Retinal pigment epithelial cell (primary cell): Measurements from ENCODE around the gene SREBF1.

ENCODE experiments used
- DNase-seq: peaks from one replicate; pipeline ENCODE4 v3.0.0-alpha.2; 2010; ENCODE audit warnings: low read depth
- H3K4me3 ChIP-seq: 2 replicates; pipeline ENCODE4 v1.5.1; 2011; ENCODE audit warnings: mild to moderate bottlenecking, low read length, control low read depth, moderate library complexity
- TF ChIP-seq, protein P1 (sequence below): conservative IDR thresholded peaks from 2 replicates; pipeline ENCODE4 v1.5.1; 2011; ENCODE audit warnings: low read depth, low read length, control low read depth, inconsistent platforms

Gene SREBF1

DNA sequence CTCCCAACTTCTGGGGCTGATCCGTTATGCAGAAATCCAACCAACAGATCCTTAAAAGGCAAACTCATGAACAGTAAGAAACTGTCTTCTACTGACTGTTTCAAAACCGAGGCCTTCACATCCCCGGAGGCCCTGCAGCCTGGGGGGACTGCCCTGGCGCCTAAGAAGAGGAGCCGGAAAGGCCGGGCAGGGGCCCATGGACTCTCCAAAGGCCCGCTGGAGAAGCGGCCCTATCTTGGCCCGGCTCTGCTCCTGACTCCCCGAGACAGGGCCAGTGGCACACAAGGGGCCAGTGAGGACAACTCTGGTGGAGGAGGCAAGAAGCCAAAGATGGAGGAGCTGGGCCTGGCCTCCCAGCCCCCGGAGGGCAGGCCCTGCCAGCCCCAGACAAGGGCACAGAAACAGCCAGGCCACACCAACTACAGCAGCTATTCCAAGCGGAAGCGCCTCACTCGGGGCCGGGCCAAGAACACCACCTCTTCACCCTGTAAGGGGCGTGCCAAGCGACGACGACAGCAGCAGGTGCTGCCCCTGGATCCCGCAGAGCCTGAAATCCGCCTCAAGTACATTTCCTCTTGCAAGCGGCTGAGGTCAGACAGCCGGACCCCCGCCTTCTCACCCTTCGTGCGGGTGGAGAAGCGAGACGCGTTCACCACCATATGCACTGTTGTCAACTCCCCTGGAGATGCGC, 39.5 kb downstream of the SREBF1 start:
- H3K4me3 ChIP-seq: no peak overlapping the region
- TF ChIP-seq, protein P1, sequence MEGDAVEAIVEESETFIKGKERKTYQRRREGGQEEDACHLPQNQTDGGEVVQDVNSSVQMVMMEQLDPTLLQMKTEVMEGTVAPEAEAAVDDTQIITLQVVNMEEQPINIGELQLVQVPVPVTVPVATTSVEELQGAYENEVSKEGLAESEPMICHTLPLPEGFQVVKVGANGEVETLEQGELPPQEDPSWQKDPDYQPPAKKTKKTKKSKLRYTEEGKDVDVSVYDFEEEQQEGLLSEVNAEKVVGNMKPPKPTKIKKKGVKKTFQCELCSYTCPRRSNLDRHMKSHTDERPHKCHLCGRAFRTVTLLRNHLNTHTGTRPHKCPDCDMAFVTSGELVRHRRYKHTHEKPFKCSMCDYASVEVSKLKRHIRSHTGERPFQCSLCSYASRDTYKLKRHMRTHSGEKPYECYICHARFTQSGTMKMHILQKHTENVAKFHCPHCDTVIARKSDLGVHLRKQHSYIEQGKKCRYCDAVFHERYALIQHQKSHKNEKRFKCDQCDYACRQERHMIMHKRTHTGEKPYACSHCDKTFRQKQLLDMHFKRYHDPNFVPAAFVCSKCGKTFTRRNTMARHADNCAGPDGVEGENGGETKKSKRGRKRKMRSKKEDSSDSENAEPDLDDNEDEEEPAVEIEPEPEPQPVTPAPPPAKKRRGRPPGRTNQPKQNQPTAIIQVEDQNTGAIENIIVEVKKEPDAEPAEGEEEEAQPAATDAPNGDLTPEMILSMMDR: no peak
- DNase-seq: no peak

- DNase-seq: no peak
- H3K4me3 ChIP-seq: no peak overlapping the region
- TF ChIP-seq, protein P1: no peak
Observed at GRCh38 chr17:17796787-17797061, 40.1 kb downstream of the SREBF1 start.

DNA sequence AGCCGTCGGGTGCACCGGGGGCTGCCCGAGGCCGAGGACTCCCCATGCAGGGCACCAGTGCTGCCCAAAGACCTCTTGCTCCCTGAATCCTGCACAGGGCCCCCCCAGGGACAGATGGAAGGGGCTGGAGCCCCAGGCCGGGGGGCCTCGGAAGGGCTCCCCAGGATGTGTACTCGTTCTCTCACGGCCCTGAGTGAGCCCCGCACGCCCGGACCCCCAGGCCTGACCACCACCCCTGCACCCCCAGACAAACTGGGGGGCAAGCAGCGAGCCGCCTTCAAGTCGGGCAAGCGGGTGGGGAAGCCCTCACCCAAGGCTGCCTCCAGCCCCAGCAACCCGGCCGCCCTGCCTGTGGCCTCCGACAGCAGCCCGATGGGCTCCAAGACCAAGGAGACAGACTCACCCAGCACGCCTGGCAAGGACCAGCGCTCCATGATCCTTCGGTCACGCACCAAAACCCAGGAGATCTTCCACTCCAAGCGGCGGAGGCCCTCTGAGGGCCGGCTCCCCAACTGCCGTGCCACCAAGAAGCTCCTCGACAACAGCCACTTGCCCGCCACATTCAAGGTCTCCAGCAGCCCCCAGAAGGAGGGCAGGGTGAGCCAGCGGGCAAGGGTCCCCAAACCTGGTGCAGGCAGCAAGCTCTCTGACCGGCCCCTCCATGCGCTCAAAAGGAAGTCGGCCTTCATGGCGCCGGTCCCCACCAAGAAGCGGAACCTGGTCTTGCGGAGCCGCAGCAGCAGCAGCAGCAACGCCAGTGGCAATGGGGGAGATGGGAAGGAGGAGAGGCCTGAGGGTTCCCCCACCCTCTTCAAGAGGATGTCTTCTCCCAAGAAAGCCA, 40.6 kb downstream of the SREBF1 start:
- DNase-seq: no peak
- no peak overlapping the region for H3K4me3 ChIP-seq
- TF ChIP-seq, protein P1: no peak

DNA sequence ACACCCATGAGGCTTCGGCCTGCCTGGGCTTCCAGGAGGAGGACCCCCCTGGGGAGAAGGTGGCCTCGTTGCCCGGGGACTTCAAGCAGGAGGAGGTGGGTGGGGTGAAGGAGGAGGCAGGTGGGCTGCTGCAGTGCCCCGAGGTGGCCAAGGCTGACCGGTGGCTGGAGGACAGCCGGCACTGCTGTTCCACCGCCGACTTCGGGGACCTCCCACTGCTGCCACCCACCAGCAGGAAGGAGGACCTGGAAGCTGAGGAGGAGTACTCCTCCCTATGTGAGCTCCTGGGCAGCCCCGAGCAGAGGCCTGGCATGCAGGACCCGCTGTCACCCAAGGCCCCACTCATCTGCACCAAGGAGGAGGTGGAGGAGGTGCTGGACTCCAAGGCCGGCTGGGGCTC, 41.5 kb downstream of the SREBF1 start:
- DNase-seq: no peak
- TF ChIP-seq, protein P1: no peak
- H3K4me3 ChIP-seq: no peak overlapping the region

GRCh38 chr17:17794382-17794781, 42.4 kb downstream of the SREBF1 start:
- TF ChIP-seq, protein P1: no peak
- no peak overlapping the region for H3K4me3 ChIP-seq
- DNase-seq: no peak

GRCh38 chr17:17793378-17794214, 43.2 kb downstream of the SREBF1 start:
- DNase-seq: no peak
- H3K4me3 ChIP-seq: no peak overlapping the region
- TF ChIP-seq, protein P1: no peak
